ENCODE data around the gene FAM136A.
"Not testable (repeated sequence)": the region's sequence is repeated elsewhere in the genome, so short reads cannot be mapped to it uniquely, and the experiment has no call there.

The FAM136A gene

GRCh38 chr2:70302195-70302546, 304 bp upstream of the FAM136A start:
- H3K4me1 ChIP-seq (ENCODE audit: control extremely low read depth in 1 of 4, control insufficient read depth in 4 of 4, insufficient read depth in 4 of 4, low read length in 3 of 4), result peaks cover 0 to 13% (median 11%) of the 10 kb centered on the region in 4 experiments
- WGBS (ENCODE audit: insufficient coverage), result 70% methylated on average over 9 of the region's 11 CpGs
- POLR2A ChIA-PET; DNase-seq; H3K9me3 ChIP-seq (ENCODE audit: control extremely low read depth in 1 of 5, control insufficient read depth in 4 of 5, insufficient read depth in 2 of 5, low read depth in 1 of 5, low read length in 4 of 5); H3K27me3 ChIP-seq (replicated peaks in 2 of 5; ENCODE audit: control insufficient read depth in 4 of 5, insufficient read depth in 5 of 5, low read length in 4 of 5); H3K27ac ChIP-seq (ENCODE audit: insufficient read depth in 1 of 2, low read depth in 1 of 2, low read length in 2 of 2, poor library complexity in 1 of 2, severe bottlenecking in 2 of 2): not testable (repeated sequence)
- peak overlapping the region in 5 of 7 experiments; percentile 76 to 93 (median 84) for H3K4me3 ChIP-seq (ENCODE audit: control insufficient read depth in 1 of 7, extremely low read depth in 1 of 7, insufficient read depth in 4 of 7, low read depth in 2 of 7, low read length in 6 of 7)
- CTCF ChIA-PET, result interaction anchor here (0.7 to 9.2 kb wide), 15 partner anchors 8 to 644 kb away, joined by 3 to 132 read pairs (median 4); partner anchors contain the start of genes MXD1 and SNRPG
- peaks cover 4 to 30% (median 17%) of the 10 kb centered on the region in 4 experiments for H3K36me3 ChIP-seq (ENCODE audit: control insufficient read depth in 4 of 4, insufficient read depth in 4 of 4, low read length in 3 of 4)

- Histone ChIP-seq H3K4me3 (ENCODE audit: control insufficient read depth in 1 of 7, extremely low read depth in 1 of 7, insufficient read depth in 4 of 7, low read depth in 2 of 7, low read length in 6 of 7) (peak overlapping the region; percentile 67 to 93 (median 79)), H3K4me1 (ENCODE audit: control extremely low read depth in 1 of 4, control insufficient read depth in 4 of 4, insufficient read depth in 4 of 4, low read length in 3 of 4) (peaks cover 0 to 13% (median 11%) of the 10 kb centered on the region in 4 experiments), H3K27ac (ENCODE audit: insufficient read depth in 1 of 2, low read depth in 1 of 2, low read length in 2 of 2, poor library complexity in 1 of 2, severe bottlenecking in 2 of 2) (peak overlapping the region; percentile 33 to 65), H3K36me3 (ENCODE audit: control insufficient read depth in 4 of 4, insufficient read depth in 4 of 4, low read length in 3 of 4) (peaks cover 4 to 38% (median 21%) of the 10 kb centered on the region in 4 experiments), H3K9me3 (ENCODE audit: control extremely low read depth in 1 of 5, control insufficient read depth in 4 of 5, insufficient read depth in 2 of 5, low read depth in 1 of 5, low read length in 4 of 5) (no peaks in the 10 kb centered on the region), H3K27me3 (replicated peaks in 2 of 5; ENCODE audit: control insufficient read depth in 4 of 5, insufficient read depth in 5 of 5, low read length in 4 of 5) (no peaks in the 10 kb centered on the region)
- POLR2A ChIA-PET, result no interaction called here
- CTCF ChIA-PET, result interaction anchor here (1.3 to 4.0 kb wide), 6 partner anchors 7 to 388 kb away, joined by 3 to 36 read pairs (median 12); partner anchors contain the start of genes MXD1 and SNRPG
- 78% methylated on average over 3 of the region's 10 CpGs for WGBS (ENCODE audit: insufficient coverage)
- DNase-seq, result no peak
Observed at GRCh38 chr2:70300771-70301343, 1.0 kb downstream of the FAM136A start.

GRCh38 chr2:70297828-70298227, 4.0 kb downstream of the FAM136A start:
- H3K27me3 ChIP-seq (replicated peaks in 2 of 5; ENCODE audit: control insufficient read depth in 4 of 5, insufficient read depth in 5 of 5, low read length in 4 of 5); H3K9me3 ChIP-seq (ENCODE audit: control extremely low read depth in 1 of 5, control insufficient read depth in 4 of 5, insufficient read depth in 2 of 5, low read depth in 1 of 5, low read length in 4 of 5); POLR2A ChIA-PET; H3K27ac ChIP-seq (ENCODE audit: insufficient read depth in 1 of 2, low read depth in 1 of 2, low read length in 2 of 2, poor library complexity in 1 of 2, severe bottlenecking in 2 of 2); DNase-seq; H3K4me3 ChIP-seq (ENCODE audit: control insufficient read depth in 1 of 7, extremely low read depth in 1 of 7, insufficient read depth in 4 of 7, low read depth in 2 of 7, low read length in 6 of 7): not testable (repeated sequence)
- Histone ChIP-seq H3K4me1 (ENCODE audit: control extremely low read depth in 1 of 4, control insufficient read depth in 4 of 4, insufficient read depth in 4 of 4, low read length in 3 of 4) (peaks cover 2 to 20% (median 17%) of the 10 kb centered on the region in 4 experiments), H3K36me3 (ENCODE audit: control insufficient read depth in 4 of 4, insufficient read depth in 4 of 4, low read length in 3 of 4) (peaks cover 4 to 38% (median 21%) of the 10 kb centered on the region in 4 experiments)
- CTCF ChIA-PET, result interaction anchor here (0.9 kb wide), 1 partner anchor 42 kb away, joined by 3 read pairs; no protein-coding TSS in a partner anchor
- no CpG with 5 or more reads among the region's 4 CpGs for WGBS (ENCODE audit: insufficient coverage)

- WGBS (ENCODE audit: insufficient coverage), result 100% methylated on average over 2 of the region's 5 CpGs
- H3K9me3 ChIP-seq (ENCODE audit: control extremely low read depth in 1 of 5, control insufficient read depth in 4 of 5, insufficient read depth in 2 of 5, low read depth in 1 of 5, low read length in 4 of 5), result no peaks in the 10 kb centered on the region
- no peak overlapping the region for H3K4me3 ChIP-seq (ENCODE audit: control insufficient read depth in 1 of 7, extremely low read depth in 1 of 7, insufficient read depth in 4 of 7, low read depth in 2 of 7, low read length in 6 of 7)
- ChIA-PET CTCF (interaction anchor here (0.7 to 1.6 kb wide), 5 partner anchors 10 to 370 kb away, joined by 3 to 7 read pairs (median 3); partner anchors contain the start of genes MXD1, PCYOX1 and SNRPG), POLR2A (interaction anchor here (1.0 kb wide), 1 partner anchor 9 kb away, joined by 3 read pairs; no protein-coding TSS in a partner anchor)
- H3K27me3 ChIP-seq (replicated peaks in 2 of 5; ENCODE audit: control insufficient read depth in 4 of 5, insufficient read depth in 5 of 5, low read length in 4 of 5), result no peaks in the 10 kb centered on the region
- no peaks in the 10 kb centered on the region for H3K4me1 ChIP-seq (ENCODE audit: control extremely low read depth in 1 of 4, control insufficient read depth in 4 of 4, insufficient read depth in 4 of 4, low read length in 3 of 4)
- no peak overlapping the region for H3K27ac ChIP-seq (ENCODE audit: insufficient read depth in 1 of 2, low read depth in 1 of 2, low read length in 2 of 2, poor library complexity in 1 of 2, severe bottlenecking in 2 of 2)
- H3K36me3 ChIP-seq (ENCODE audit: control insufficient read depth in 4 of 4, insufficient read depth in 4 of 4, low read length in 3 of 4), result peaks cover 30 to 78% (median 54%) of the 10 kb centered on the region in 4 experiments
- no peak for DNase-seq
Observed at GRCh38 chr2:70283500-70284191, 18.2 kb downstream of the FAM136A start.

GRCh38 chr2:70282439-70282838, 19.4 kb downstream of the FAM136A start:
- ChIA-PET CTCF (interaction anchor here (0.7 to 1.5 kb wide), 4 partner anchors 12 to 368 kb away, joined by 3 read pairs; partner anchors contain the start of gene MXD1), POLR2A (interaction anchor here (1.0 kb wide), 1 partner anchor 10 kb away, joined by 3 read pairs; no protein-coding TSS in a partner anchor)
- Histone ChIP-seq H3K4me3 (ENCODE audit: control insufficient read depth in 1 of 7, extremely low read depth in 1 of 7, insufficient read depth in 4 of 7, low read depth in 2 of 7, low read length in 6 of 7) (no peak overlapping the region), H3K27ac (ENCODE audit: insufficient read depth in 1 of 2, low read depth in 1 of 2, low read length in 2 of 2, poor library complexity in 1 of 2, severe bottlenecking in 2 of 2) (peak overlapping the region in 1 of 2 experiments; percentile 1), H3K27me3 (replicated peaks in 2 of 5; ENCODE audit: control insufficient read depth in 4 of 5, insufficient read depth in 5 of 5, low read length in 4 of 5) (no peaks in the 10 kb centered on the region), H3K36me3 (ENCODE audit: control insufficient read depth in 4 of 4, insufficient read depth in 4 of 4, low read length in 3 of 4) (peaks cover 26 to 75% (median 48%) of the 10 kb centered on the region in 4 experiments), H3K4me1 (ENCODE audit: control extremely low read depth in 1 of 4, control insufficient read depth in 4 of 4, insufficient read depth in 4 of 4, low read length in 3 of 4) (no peaks in the 10 kb centered on the region), H3K9me3 (ENCODE audit: control extremely low read depth in 1 of 5, control insufficient read depth in 4 of 5, insufficient read depth in 2 of 5, low read depth in 1 of 5, low read length in 4 of 5) (no peaks in the 10 kb centered on the region)
- WGBS (ENCODE audit: insufficient coverage), result 98% methylated on average over 4 of the region's 5 CpGs
- DNase-seq, result no peak

GRCh38 chr2:70280242-70280798, 21.5 kb downstream of the FAM136A start:
- H3K9me3 ChIP-seq (ENCODE audit: control extremely low read depth in 1 of 5, control insufficient read depth in 4 of 5, insufficient read depth in 2 of 5, low read depth in 1 of 5, low read length in 4 of 5), result no peaks in the 10 kb centered on the region
- H3K27me3 ChIP-seq (replicated peaks in 2 of 5; ENCODE audit: control insufficient read depth in 4 of 5, insufficient read depth in 5 of 5, low read length in 4 of 5), result no peaks in the 10 kb centered on the region
- no peaks in the 10 kb centered on the region for H3K4me1 ChIP-seq (ENCODE audit: control extremely low read depth in 1 of 4, control insufficient read depth in 4 of 4, insufficient read depth in 4 of 4, low read length in 3 of 4)
- DNase-seq, result no peak
- CTCF ChIA-PET, result interaction anchor here (0.7 to 1.2 kb wide), 3 partner anchors 13 to 960 kb away, joined by 3 to 4 read pairs (median 4); partner anchors contain the start of genes PCYOX1 and SNRPG
- POLR2A ChIA-PET, result no interaction called here
- H3K4me3 ChIP-seq (ENCODE audit: control insufficient read depth in 1 of 7, extremely low read depth in 1 of 7, insufficient read depth in 4 of 7, low read depth in 2 of 7, low read length in 6 of 7), result no peak overlapping the region
- H3K36me3 ChIP-seq (ENCODE audit: control insufficient read depth in 4 of 4, insufficient read depth in 4 of 4, low read length in 3 of 4), result peaks cover 16 to 60% (median 45%) of the 10 kb centered on the region in 4 experiments
- 100% methylated on average over 1 of the region's 2 CpGs for WGBS (ENCODE audit: insufficient coverage)
- peak overlapping the region in 1 of 2 experiments; percentile 0 for H3K27ac ChIP-seq (ENCODE audit: insufficient read depth in 1 of 2, low read depth in 1 of 2, low read length in 2 of 2, poor library complexity in 1 of 2, severe bottlenecking in 2 of 2)
